DMS114 treated with DMSO at 0.1 percent for 48 hours (cell line): ENCODE results near the gene RIMBP3C.
"Not testable (repeated sequence)": the region's sequence is repeated elsewhere in the genome, so short reads cannot be mapped to it uniquely, and the experiment has no call there.

Experiments
- DNase-seq: peaks from one replicate; lab custom pipeline; 2025; ENCODE audit not compliant: unreplicated experiment; lab: John Stamatoyannopoulos, UW

Gene RIMBP3C

DNA sequence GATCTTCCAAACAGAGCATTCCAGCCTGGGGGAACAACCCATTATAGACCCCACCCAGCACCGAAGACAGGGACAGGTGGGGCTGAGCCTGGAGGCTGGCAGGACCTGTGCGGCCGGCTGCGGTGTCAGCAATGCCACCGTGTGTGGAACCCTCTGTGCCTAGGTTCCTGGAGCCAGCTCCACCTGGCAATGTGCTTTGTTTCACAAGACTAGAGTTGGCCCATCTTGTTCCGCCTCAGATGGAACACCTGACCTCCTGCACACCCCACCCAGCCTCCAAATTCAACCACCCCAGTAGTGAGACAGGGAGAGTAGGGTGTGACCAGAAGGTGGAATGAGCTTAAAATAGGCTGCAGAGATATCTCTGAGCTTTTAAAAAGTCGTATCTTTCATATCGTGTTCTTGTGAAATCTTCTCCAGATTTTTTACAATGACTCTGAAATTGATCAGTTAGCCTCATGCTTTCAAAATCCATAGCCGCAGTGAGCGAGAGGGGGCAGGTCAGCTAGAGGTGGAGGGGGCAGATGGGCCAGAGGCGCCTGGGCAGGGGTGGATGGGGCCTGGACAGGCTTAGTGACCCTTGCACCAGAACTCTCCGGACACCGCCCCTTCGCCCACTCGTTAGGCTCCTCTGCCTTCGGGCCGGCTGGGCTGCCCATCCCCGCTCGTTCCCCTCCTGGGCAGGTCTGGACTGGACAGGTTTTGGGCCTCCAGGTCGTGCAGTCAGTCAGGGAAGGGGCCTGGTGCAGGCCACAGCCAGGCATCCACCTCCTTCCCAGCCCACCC is 18.2 kb downstream of the RIMBP3C start:
- not testable (repeated sequence) for DNase-seq

DNA sequence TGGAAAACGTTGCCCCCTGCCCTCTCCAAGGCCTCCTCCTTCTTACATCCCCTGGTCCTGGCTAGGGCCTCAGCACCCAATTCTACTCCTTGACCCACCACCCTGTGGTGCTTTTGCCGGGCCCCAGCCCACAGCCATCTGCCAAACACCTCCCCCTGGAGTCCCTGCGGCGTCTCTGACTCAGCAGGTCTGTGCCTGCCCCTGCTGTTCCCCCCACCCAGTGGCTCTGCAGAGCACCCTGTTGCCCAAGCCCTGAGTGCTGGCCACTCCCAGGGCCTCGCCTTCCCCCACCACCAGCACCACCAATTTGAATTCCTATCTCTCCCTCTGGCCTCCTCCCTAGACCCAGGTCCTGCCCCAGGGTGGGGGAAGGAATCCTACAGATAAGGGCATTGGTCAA is 19.7 kb downstream of the RIMBP3C start:
- not testable (repeated sequence) for DNase-seq

- DNase-seq, result not testable (repeated sequence)
Measured at GRCh38 chr22:21526705-21527500, 24.4 kb downstream of the RIMBP3C start.

- DNase-seq, result not testable (repeated sequence)
Measured at GRCh38 chr22:21516970-21517764, 34.1 kb downstream of the RIMBP3C start.

DNA sequence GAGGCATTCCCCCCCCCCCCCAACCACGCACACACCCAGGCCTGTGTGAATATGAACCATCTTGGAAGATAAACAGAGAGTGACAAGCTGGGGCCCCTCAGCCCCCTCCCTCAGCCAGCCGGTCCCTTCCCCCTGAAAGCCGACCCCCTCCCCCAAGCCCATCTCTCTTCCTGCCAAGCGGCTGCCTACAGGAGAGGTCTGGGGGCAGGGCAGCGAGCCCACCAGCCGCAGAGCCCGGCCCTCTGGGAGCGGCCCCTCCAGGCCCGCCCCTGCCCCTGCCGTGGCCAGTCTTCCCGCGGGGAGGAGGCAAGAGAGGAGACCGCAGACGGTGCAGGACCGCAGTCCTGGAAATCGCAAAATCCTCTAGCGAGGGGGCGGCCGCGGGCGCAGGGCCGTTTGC is 34.7 kb downstream of the RIMBP3C start:
- not testable (repeated sequence) for DNase-seq

GRCh38 chr22:21515234-21515633 is 36.0 kb downstream of the RIMBP3C start:
- DNase-seq, result not testable (repeated sequence)

DNA sequence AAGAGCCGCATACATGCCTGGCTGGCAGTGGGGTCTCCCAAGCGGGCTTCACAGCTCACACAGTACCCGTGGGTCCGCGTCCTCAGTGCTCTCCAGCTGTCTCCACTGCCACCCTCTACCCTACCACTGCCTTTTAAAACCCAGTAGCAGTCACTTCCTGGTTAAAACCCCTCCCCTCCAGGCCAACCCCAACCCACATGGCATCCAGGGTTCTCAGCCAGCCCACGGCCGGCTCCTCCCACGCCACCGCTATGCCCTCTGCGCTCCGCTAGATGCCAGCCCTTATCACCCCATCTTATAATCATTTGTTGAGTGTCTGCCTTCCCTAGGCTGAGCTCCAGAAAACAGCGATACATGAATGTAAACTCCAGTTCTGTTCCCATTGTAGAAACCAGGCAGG is 37.1 kb downstream of the RIMBP3C start:
- DNase-seq, result not testable (repeated sequence)

- DNase-seq, result not testable (repeated sequence)
Measured at GRCh38 chr22:21512022-21512421, 39.2 kb downstream of the RIMBP3C start.

DNA sequence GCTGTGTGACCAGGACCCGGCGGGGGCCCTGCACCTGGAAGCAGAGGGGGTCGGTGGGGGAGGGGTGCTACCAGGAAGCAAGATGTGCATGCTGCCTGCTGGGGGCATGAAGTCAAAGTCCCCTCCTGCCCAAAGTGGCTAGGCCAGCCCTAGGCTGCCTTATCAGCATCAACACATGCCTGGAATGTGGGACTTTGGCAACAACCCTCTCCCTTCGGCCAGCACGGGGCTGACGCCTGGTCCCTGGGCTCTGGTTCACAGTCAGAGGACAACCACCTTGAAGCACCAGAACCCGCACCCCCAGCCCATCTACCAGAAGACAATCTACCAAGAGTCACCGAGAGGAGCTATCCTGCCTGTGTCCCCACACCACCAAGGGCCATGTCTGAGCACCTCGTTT is 40.9 kb downstream of the RIMBP3C start:
- DNase-seq, result not testable (repeated sequence)

- not testable (repeated sequence) for DNase-seq
Measured at GRCh38 chr22:21499623-21500506, 51.4 kb downstream of the RIMBP3C start.

DNA sequence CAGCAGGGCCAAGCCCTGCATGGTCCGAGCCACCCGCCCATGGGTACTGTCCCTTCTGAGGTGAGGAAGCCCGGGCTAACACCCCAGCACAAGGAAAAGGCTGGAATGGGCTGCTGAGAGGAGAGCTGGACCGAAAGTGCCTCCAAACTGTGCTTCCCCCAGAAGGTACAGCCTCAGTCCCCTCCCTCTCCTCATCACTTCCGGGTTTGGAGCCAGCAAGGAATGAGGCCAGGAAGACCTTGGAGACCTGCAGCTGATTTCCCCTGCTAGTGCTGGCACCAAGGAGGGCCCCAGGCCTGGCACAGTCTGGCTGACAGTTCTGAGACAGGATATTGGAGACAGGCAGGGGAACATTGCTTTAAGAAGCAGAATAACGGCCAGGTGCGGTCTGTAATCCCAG is 52.8 kb downstream of the RIMBP3C start:
- DNase-seq, result not testable (repeated sequence)

GRCh38 chr22:21497984-21498383 is 53.3 kb downstream of the RIMBP3C start:
- not testable (repeated sequence) for DNase-seq
